ENCODE data around the gene SIPA1L3. TPM values are rescaled to one million over a fixed set of nuclear protein-coding genes. Genes with fewer than 3 reads are reported as not detected.

The SIPA1L3 gene
- polyA plus RNA-seq, 2 of the 4 experiments (the other 2 are of a cell fraction): 28.9 to 50.6 TPM

- DNase-seq (ENCODE audit: low read depth in 1 of 2, low spot score in 1 of 2): no peak
- Histone ChIP-seq H3K4me1 (peaks cover 44% of the 10 kb centered on the region), H3K9me3 (no peaks in the 10 kb centered on the region), H3K27ac (peak overlapping the region in 1 of 2 experiments; percentile 47; a peak in 3 of 6 replicates), H3K4me3 (no peak overlapping the region), H3K4me2 (no peak overlapping the region)
- ATAC-seq: no peak
- no peak for FAIRE-seq
- no peak for TF ChIP-seq GATA3 (IDR thresholded peaks at IDR 0.05; ENCODE audit: borderline replicate concordance)
- 0 out of 2 replicates have a peak, but pooled peaks have one; percentile 6 for TF ChIP-seq ZC3H11A (IDR thresholded peaks at IDR 0.05)
- CTCF ChIA-PET: interaction anchor here (0.7 to 26.6 kb wide), 13 partner anchors 19 to 153 kb away, joined by 3 to 391 read pairs (median 4); partner anchors contain the start of genes SIPA1L3 and WDR87
- WGBS (ENCODE audit: missing lambda C conversion rate): 89% methylated on average over 13 of the region's 13 CpGs
- POLR2A ChIA-PET: interaction anchor here (0.6 kb wide), 1 partner anchor 9 kb away, joined by 6 read pairs; no protein-coding TSS in a partner anchor
Observed at GRCh38 chr19:37988758-37989635, 82.0 kb downstream of the SIPA1L3 start.

DNA sequence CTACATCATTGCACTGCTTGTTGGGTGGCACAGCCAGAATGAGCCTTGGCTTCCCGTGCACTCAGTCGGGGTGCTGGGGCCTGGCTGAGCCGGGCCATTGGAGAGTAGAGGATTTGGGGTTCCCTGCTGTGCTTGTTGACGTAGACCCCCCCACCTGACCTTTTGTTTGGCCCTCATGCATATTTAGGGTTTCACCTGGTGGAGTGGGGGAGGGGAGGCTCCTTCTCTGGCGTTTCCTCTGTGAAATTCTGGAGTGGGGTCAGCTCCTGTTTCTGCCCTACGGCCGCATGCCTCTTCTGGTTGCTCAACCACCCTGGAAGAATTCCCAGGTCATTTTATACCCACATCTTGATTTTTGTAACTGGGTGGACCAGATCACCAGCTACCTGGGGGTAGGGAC lies 82.8 kb downstream of the SIPA1L3 start:
- H3K27ac ChIP-seq: peak overlapping the region in 1 of 2 experiments; percentile 33; a peak in 3 of 6 replicates
- WGBS (ENCODE audit: missing lambda C conversion rate): 83% methylated on average over 7 of the region's 7 CpGs
- ATAC-seq (no peak), FAIRE-seq (no peak), DNase-seq (ENCODE audit: low read depth in 1 of 2, low spot score in 1 of 2) (no peak)
- H3K4me3 ChIP-seq: no peak overlapping the region
- H3K4me2 ChIP-seq: peak overlapping the region; percentile 6; the same call in 1 of the 3 replicates
- POLR2A ChIA-PET: no interaction called here
- no peak for TF ChIP-seq CHD2 (IDR thresholded peaks at IDR 0.05; ENCODE audit: low read length, partially characterized antibody)
- TF ChIP-seq, protein P1, sequence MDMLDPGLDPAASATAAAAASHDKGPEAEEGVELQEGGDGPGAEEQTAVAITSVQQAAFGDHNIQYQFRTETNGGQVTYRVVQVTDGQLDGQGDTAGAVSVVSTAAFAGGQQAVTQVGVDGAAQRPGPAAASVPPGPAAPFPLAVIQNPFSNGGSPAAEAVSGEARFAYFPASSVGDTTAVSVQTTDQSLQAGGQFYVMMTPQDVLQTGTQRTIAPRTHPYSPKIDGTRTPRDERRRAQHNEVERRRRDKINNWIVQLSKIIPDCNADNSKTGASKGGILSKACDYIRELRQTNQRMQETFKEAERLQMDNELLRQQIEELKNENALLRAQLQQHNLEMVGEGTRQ (IDR thresholded peaks at IDR 0.05): no peak
- TF ChIP-seq CEBPB (IDR thresholded peaks at IDR 0.05): peak in 1 of 2 experiments; percentile 24; a peak in 1 of 4 replicates
- H3K4me1 ChIP-seq: peaks cover 44% of the 10 kb centered on the region
- CTCF ChIA-PET: interaction anchor here (0.6 to 26.6 kb wide), 12 partner anchors 11 to 152 kb away, joined by 3 to 391 read pairs (median 4); partner anchors contain the start of genes SIPA1L3 and WDR87
- H3K9me3 ChIP-seq: no peaks in the 10 kb centered on the region

GRCh38 chr19:37990362-37990761 lies 83.4 kb downstream of the SIPA1L3 start:
- CTCF ChIA-PET: interaction anchor here (0.6 to 26.6 kb wide), 10 partner anchors 10 to 152 kb away, joined by 3 to 391 read pairs (median 4); partner anchors contain the start of genes SIPA1L3 and WDR87
- ATAC-seq (peak in 1 of 2 experiments; percentile 8; a peak in 2 of 6 replicates), FAIRE-seq (no peak), DNase-seq (ENCODE audit: low read depth in 1 of 2, low spot score in 1 of 2) (peak in 1 of 2 experiments; percentile 49)
- peaks cover 44% of the 10 kb centered on the region for H3K4me1 ChIP-seq
- POLR2A ChIA-PET: no interaction called here
- TF ChIP-seq, protein P2, sequence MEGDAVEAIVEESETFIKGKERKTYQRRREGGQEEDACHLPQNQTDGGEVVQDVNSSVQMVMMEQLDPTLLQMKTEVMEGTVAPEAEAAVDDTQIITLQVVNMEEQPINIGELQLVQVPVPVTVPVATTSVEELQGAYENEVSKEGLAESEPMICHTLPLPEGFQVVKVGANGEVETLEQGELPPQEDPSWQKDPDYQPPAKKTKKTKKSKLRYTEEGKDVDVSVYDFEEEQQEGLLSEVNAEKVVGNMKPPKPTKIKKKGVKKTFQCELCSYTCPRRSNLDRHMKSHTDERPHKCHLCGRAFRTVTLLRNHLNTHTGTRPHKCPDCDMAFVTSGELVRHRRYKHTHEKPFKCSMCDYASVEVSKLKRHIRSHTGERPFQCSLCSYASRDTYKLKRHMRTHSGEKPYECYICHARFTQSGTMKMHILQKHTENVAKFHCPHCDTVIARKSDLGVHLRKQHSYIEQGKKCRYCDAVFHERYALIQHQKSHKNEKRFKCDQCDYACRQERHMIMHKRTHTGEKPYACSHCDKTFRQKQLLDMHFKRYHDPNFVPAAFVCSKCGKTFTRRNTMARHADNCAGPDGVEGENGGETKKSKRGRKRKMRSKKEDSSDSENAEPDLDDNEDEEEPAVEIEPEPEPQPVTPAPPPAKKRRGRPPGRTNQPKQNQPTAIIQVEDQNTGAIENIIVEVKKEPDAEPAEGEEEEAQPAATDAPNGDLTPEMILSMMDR (IDR thresholded peaks at IDR 0.05): peak; percentile 22; the same call in 1 of the 3 replicates
- TF ChIP-seq TFCP2L1 (CRISPR knock-in tag; IDR thresholded peaks at IDR 0.05) (no peak), RAD21 (conservative IDR thresholded peaks at IDR 0.05 in 1 of 2, IDR thresholded peaks at IDR 0.05 in 1 of 2) (peak in 1 of 2 experiments; percentile 37; a peak in 2 of 5 replicates)
- H3K9me3 ChIP-seq: no peaks in the 10 kb centered on the region
- H3K4me2 ChIP-seq: no peak overlapping the region; the same call in 2 of the 3 replicates
- H3K4me3 ChIP-seq: no peak overlapping the region
- 85% methylated on average over 10 of the region's 10 CpGs for WGBS (ENCODE audit: missing lambda C conversion rate)
- H3K27ac ChIP-seq: peak overlapping the region in 1 of 2 experiments; percentile 33; a peak in 3 of 6 replicates

GRCh38 chr19:37991176-37991835 lies 84.3 kb downstream of the SIPA1L3 start:
- H3K4me1 ChIP-seq: peaks cover 44% of the 10 kb centered on the region
- CTCF ChIA-PET: interaction anchor here (0.5 to 26.6 kb wide), 12 partner anchors 10 to 143 kb away, joined by 3 to 391 read pairs (median 5); partner anchors contain the start of genes SIPA1L3 and WDR87
- FAIRE-seq (no peak), DNase-seq (ENCODE audit: low read depth in 1 of 2, low spot score in 1 of 2) (no peak), ATAC-seq (peak; percentile 5 to 26; a peak in 4 of 6 replicates)
- H3K4me2 ChIP-seq: 0 out of 3 replicates have a peak overlapping the region, but pooled peaks have one; percentile 2
- H3K4me3 ChIP-seq: no peak overlapping the region
- peak overlapping the region; percentile 13 to 33; a peak in 4 of 6 replicates for H3K27ac ChIP-seq
- POLR2A ChIA-PET: interaction anchor here (0.7 to 0.8 kb wide), 2 partner anchors 10 to 59 kb away, joined by 3 to 4 read pairs; no protein-coding TSS in a partner anchor
- WGBS (ENCODE audit: missing lambda C conversion rate): 88% methylated on average over 10 of the region's 10 CpGs
- H3K9me3 ChIP-seq: no peaks in the 10 kb centered on the region
- TF ChIP-seq CEBPB (IDR thresholded peaks at IDR 0.05) (no peak), HES2 (IDR thresholded peaks at IDR 0.05) (no peak), ZSCAN20 (CRISPR knock-in tag; IDR thresholded peaks at IDR 0.05) (no peak), PBX3 (IDR thresholded peaks at IDR 0.05) (no peak), CBX8 (IDR thresholded peaks at IDR 0.05) (no peak), CBX2 (IDR thresholded peaks at IDR 0.05; ENCODE audit: borderline replicate concordance, low read depth) (no peak), PHF8 (IDR thresholded peaks at IDR 0.05; ENCODE audit: borderline replicate concordance, low read depth) (no peak), HOXB13 (CRISPR knock-in tag; IDR thresholded peaks at IDR 0.05; ENCODE audit: low read depth) (no peak)
- TF ChIP-seq, protein P3, sequence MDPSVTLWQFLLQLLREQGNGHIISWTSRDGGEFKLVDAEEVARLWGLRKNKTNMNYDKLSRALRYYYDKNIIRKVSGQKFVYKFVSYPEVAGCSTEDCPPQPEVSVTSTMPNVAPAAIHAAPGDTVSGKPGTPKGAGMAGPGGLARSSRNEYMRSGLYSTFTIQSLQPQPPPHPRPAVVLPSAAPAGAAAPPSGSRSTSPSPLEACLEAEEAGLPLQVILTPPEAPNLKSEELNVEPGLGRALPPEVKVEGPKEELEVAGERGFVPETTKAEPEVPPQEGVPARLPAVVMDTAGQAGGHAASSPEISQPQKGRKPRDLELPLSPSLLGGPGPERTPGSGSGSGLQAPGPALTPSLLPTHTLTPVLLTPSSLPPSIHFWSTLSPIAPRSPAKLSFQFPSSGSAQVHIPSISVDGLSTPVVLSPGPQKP (IDR thresholded peaks at IDR 0.05; ENCODE audit: low read depth, low read length): no peak
- TF ChIP-seq, protein P2 (IDR thresholded peaks at IDR 0.05): no peak
